Measurements from ENCODE around the gene DPH2.

DPH2 gene

GRCh38 chr1:43962324-43962723, 7.5 kb upstream of the DPH2 start:
- TF ChIP-seq ZFX (IDR thresholded peaks at IDR 0.05) (no peak), CTCF (conservative IDR thresholded peaks at IDR 0.05) (no peak)
- H3K27ac ChIP-seq = no peak overlapping the region

- TF ChIP-seq ZFX (IDR thresholded peaks at IDR 0.05) (no peak), CTCF (conservative IDR thresholded peaks at IDR 0.05) (no peak)
- H3K27ac ChIP-seq = no peak overlapping the region
Observed at GRCh38 chr1:43963006-43963405, 6.8 kb upstream of the DPH2 start.

- no peak overlapping the region for H3K27ac ChIP-seq
Observed at GRCh38 chr1:43963890-43964289, 5.9 kb upstream of the DPH2 start.

GRCh38 chr1:43965316-43965715, 4.5 kb upstream of the DPH2 start:
- no peak overlapping the region for H3K27ac ChIP-seq
- TF ChIP-seq CTCF (conservative IDR thresholded peaks at IDR 0.05) = no peak
- no peak for TF ChIP-seq ZFX (IDR thresholded peaks at IDR 0.05)

More at GRCh38 chr1:43963890-43964289, 5.9 kb upstream of the DPH2 start:
- no peak for TF ChIP-seq ZFX (IDR thresholded peaks at IDR 0.05)
- no peak for TF ChIP-seq CTCF (conservative IDR thresholded peaks at IDR 0.05)

- TF ChIP-seq ZFX (IDR thresholded peaks at IDR 0.05) (no peak), CTCF (conservative IDR thresholded peaks at IDR 0.05) (no peak)
- no peak overlapping the region for H3K27ac ChIP-seq
Observed at GRCh38 chr1:43968348-43968948, 1.4 kb upstream of the DPH2 start.

- TF ChIP-seq ZFX (IDR thresholded peaks at IDR 0.05) (no peak), CTCF (conservative IDR thresholded peaks at IDR 0.05) (no peak)
- no peak overlapping the region for H3K27ac ChIP-seq
Observed at GRCh38 chr1:43969416-43969745, 429 bp upstream of the DPH2 start.

- peak overlapping the region; percentile 68 for H3K27ac ChIP-seq
Observed at GRCh38 chr1:43970502-43970901, 692 bp downstream of the DPH2 start.

More at GRCh38 chr1:43970502-43970901, 692 bp downstream of the DPH2 start:
- TF ChIP-seq ZFX (IDR thresholded peaks at IDR 0.05) = no peak
- TF ChIP-seq CTCF (conservative IDR thresholded peaks at IDR 0.05) = no peak
